ENCODE results near the gene SLFN11.

DNA sequence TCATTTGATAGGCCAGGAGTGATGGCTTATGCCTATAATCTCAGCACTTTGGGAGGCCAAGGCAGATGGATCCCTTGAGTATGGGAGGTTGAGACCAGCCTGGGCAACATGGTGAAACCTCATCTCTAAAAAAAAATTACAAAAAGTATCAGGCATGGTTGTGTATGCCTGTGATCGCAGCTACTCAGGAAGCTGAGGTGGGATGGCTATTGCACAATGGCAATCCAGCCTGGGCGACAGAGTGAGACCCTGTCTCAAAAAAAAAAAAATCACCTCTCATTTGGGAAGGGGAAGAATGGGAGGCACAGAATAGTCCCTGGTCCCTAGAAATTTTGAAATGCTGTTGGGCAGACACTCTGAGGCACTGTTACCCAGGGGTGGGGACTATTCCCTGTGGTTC lies 35.2 kb downstream of the SLFN11 start:
- TF ChIP-seq, protein P1, sequence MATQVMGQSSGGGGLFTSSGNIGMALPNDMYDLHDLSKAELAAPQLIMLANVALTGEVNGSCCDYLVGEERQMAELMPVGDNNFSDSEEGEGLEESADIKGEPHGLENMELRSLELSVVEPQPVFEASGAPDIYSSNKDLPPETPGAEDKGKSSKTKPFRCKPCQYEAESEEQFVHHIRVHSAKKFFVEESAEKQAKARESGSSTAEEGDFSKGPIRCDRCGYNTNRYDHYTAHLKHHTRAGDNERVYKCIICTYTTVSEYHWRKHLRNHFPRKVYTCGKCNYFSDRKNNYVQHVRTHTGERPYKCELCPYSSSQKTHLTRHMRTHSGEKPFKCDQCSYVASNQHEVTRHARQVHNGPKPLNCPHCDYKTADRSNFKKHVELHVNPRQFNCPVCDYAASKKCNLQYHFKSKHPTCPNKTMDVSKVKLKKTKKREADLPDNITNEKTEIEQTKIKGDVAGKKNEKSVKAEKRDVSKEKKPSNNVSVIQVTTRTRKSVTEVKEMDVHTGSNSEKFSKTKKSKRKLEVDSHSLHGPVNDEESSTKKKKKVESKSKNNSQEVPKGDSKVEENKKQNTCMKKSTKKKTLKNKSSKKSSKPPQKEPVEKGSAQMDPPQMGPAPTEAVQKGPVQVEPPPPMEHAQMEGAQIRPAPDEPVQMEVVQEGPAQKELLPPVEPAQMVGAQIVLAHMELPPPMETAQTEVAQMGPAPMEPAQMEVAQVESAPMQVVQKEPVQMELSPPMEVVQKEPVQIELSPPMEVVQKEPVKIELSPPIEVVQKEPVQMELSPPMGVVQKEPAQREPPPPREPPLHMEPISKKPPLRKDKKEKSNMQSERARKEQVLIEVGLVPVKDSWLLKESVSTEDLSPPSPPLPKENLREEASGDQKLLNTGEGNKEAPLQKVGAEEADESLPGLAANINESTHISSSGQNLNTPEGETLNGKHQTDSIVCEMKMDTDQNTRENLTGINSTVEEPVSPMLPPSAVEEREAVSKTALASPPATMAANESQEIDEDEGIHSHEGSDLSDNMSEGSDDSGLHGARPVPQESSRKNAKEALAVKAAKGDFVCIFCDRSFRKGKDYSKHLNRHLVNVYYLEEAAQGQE (IDR thresholded peaks at IDR 0.05; ENCODE audit: insufficient read depth in 1 of 2, low read depth in 2 of 2, low read length in 2 of 2) = no peak
- TF ChIP-seq SIN3A (IDR thresholded peaks at IDR 0.05; ENCODE audit: borderline replicate concordance, insufficient read depth, low read length) (no peak), TAF1 (IDR thresholded peaks at IDR 0.05; ENCODE audit: borderline replicate concordance, insufficient read depth, low read length) (no peak), POLR2AphosphoS5 (IDR thresholded peaks at IDR 0.05; ENCODE audit: low read depth, low read length) (no peak), FOXP2 (optimal IDR thresholded peaks at IDR 0.05; ENCODE audit: borderline replicate concordance, extremely low read depth, extremely low read length, insufficient read depth) (no peak)

All from PFSK-1 (cell line).